ENCODE data around the gene BMERB1.
"Not testable (repeated sequence)": the region's sequence is repeated elsewhere in the genome, so short reads cannot be mapped to it uniquely, and the experiment has no call there.

BMERB1 gene

GRCh38 chr16:15461376-15461775 lies 27.0 kb downstream of the BMERB1 start:
- DNase-seq (ENCODE audit: low read depth), result no peak

- DNase-seq (ENCODE audit: low read depth), result no peak
These were observed 30.2 kb downstream of the BMERB1 start for GRCh38 chr16:15464401-15465186.

- DNase-seq (ENCODE audit: low read depth), result no peak
These were observed 31.7 kb downstream of the BMERB1 start for GRCh38 chr16:15466131-15466530.

- no peak for DNase-seq (ENCODE audit: low read depth)
These were observed 32.7 kb downstream of the BMERB1 start for GRCh38 chr16:15466886-15467781.

GRCh38 chr16:15476971-15477370 lies 42.6 kb downstream of the BMERB1 start:
- not testable (repeated sequence) for DNase-seq (ENCODE audit: low read depth)

GRCh38 chr16:15477802-15478201 lies 43.4 kb downstream of the BMERB1 start:
- DNase-seq (ENCODE audit: low read depth), result no peak

- DNase-seq (ENCODE audit: low read depth), result no peak
These were observed 47.8 kb downstream of the BMERB1 start for GRCh38 chr16:15482068-15482747.

- DNase-seq (ENCODE audit: low read depth), result no peak
These were observed 48.4 kb downstream of the BMERB1 start for GRCh38 chr16:15482748-15483298.

- no peak for DNase-seq (ENCODE audit: low read depth)
These were observed 49.5 kb downstream of the BMERB1 start for GRCh38 chr16:15483857-15484256.

GRCh38 chr16:15484662-15485061 lies 50.3 kb downstream of the BMERB1 start:
- no peak for DNase-seq (ENCODE audit: low read depth)

GRCh38 chr16:15485175-15485574 lies 50.8 kb downstream of the BMERB1 start:
- no peak for DNase-seq (ENCODE audit: low read depth)

GRCh38 chr16:15486661-15487060 lies 52.3 kb downstream of the BMERB1 start:
- DNase-seq (ENCODE audit: low read depth), result no peak

GRCh38 chr16:15487336-15488284 lies 53.2 kb downstream of the BMERB1 start:
- no peak for DNase-seq (ENCODE audit: low read depth)

- no peak for DNase-seq (ENCODE audit: low read depth)
These were observed 54.6 kb downstream of the BMERB1 start for GRCh38 chr16:15489016-15489415.

- no peak for DNase-seq (ENCODE audit: low read depth)
These were observed 55.8 kb downstream of the BMERB1 start for GRCh38 chr16:15490123-15490711.

- no peak for DNase-seq (ENCODE audit: low read depth)
These were observed 57.0 kb downstream of the BMERB1 start for GRCh38 chr16:15491411-15491810.

GRCh38 chr16:15492091-15492740 lies 57.8 kb downstream of the BMERB1 start:
- no peak for DNase-seq (ENCODE audit: low read depth)

- DNase-seq (ENCODE audit: low read depth), result no peak
These were observed 59.2 kb downstream of the BMERB1 start for GRCh38 chr16:15493466-15494180.

GRCh38 chr16:15494236-15494635 lies 59.8 kb downstream of the BMERB1 start:
- DNase-seq (ENCODE audit: low read depth), result no peak
